Measurements from ENCODE around the gene SIRT3. TPM values are rescaled to one million over a fixed set of nuclear protein-coding genes. Genes with fewer than 3 reads are reported as not detected.
"Not testable (repeated sequence)": the region's sequence is repeated elsewhere in the genome, so short reads cannot be mapped to it uniquely, and the experiment has no call there.

The SIRT3 gene
- total and polyA plus RNA-seq, 2 donors, result 7.3 to 21.7 TPM

DNA sequence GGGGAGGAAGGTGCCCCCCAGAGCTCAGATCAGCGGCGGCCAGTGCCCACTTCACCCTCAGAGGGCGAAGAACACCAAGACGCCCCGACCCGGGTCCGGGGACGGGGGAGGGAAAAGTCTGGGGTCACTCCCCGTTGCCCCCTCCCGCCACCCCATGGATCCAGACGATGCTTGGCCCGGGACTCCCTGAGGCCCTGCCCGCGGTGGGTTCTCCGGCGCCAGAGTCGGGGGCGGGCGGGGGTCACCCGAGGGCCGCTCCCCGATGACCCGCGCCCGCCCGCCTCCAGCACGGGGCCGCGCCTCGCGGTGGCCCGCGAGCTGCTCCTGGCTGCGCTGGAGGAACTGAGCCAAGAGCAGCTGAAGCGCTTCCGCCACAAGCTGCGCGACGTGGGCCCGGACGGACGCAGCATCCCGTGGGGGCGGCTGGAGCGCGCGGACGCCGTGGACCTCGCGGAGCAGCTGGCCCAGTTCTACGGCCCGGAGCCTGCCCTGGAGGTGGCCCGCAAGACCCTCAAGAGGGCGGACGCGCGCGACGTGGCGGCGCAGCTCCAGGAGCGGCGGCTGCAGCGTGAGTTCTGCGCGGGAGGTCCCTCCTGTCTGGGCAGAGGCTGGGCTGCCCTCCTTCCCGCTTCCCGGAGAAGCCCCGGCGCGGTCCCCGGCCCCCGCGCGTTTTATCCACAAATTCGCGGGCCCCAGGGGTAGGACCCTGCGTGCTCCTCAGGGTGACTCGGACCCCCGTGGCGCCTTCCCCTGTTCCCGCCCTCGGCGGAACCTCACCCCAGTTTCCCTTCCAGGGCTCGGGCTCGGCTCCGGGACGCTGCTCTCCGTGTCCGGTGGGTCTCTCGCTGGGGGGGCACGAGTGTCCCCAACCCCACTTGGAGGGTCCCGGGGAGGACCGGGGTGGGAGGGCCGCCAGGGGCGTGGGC is 43.2 kb upstream of the SIRT3 start:
- 14% methylated on average over 97 of the region's 97 CpGs for WGBS
- no peak for DNase-seq (ENCODE audit: extremely low spot score)
- Histone ChIP-seq H3K4me1 (ENCODE audit: insufficient read depth) (no peaks in the 10 kb centered on the region), H3K4me3 (ENCODE audit: low read depth, low read length) (peak overlapping the region; percentile 28), H3K27ac (ENCODE audit: low read depth) (no peak overlapping the region), H3K36me3 (ENCODE audit: insufficient read depth) (no peaks in the 10 kb centered on the region)

DNA sequence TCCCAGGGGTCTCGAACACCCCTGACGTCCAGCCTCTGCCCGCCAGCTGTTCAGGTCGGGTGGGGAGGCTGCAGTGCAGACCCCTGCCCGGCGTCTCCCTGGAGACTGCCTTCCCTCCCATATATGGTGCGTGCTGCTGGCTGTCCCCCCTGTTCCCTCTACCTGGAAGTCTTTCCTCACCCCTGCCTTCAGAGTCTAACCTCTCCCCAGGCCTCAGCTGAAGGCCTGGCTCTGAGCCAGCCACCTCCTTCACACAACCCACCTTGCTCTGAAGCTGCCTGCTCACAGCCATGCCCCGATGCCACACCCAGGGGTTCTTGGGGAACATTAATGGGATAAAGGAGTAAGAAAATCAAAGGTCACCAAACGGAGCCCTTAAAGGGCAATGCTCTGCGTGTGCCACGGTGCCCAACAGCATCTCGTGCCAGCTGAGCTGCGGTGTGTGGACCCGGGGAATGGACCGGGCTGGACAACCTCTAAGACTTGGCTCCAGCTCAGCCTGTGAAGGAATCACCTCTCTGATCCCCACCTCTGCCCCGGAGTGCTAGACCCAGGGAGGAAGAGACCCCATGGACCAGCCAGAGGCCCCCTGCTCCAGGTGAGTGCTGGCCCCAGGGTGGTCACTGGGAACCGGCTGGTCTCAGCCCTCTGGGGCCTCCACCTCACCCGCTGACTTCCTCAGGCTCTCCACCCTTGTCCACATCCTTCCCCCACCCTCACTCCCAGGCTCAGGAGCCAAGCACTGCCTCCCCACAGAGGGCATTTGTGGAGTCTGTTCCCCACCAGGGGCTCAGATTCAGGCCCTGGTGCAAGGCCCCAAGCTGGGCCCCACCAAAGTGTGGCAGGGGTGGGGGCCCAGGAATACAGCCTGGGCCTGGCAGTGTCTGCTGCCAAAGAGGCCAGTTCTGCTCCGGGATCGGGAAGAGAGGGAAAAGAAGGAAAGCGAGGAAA is 42.1 kb upstream of the SIRT3 start, which contains the start of gene NLRP6:
TSS of gene NLRP6 (plus strand) at position 407 of the 951 bp plus-strand sequence. CDS start at position 570, 163 bp downstream.
- no peak for DNase-seq (ENCODE audit: extremely low spot score)
- H3K4me3 ChIP-seq (ENCODE audit: low read depth, low read length), result peak within 1 kb of the TSS; percentile 28
- 72% methylated on average over 21 of the region's 21 CpGs for WGBS
- H3K4me1 ChIP-seq (ENCODE audit: insufficient read depth), result no peaks in the 10 kb centered on the region
- no peak within 1 kb of the TSS for H3K27ac ChIP-seq (ENCODE audit: low read depth)
- no peaks in the 10 kb centered on the region for H3K36me3 ChIP-seq (ENCODE audit: insufficient read depth)

DNA sequence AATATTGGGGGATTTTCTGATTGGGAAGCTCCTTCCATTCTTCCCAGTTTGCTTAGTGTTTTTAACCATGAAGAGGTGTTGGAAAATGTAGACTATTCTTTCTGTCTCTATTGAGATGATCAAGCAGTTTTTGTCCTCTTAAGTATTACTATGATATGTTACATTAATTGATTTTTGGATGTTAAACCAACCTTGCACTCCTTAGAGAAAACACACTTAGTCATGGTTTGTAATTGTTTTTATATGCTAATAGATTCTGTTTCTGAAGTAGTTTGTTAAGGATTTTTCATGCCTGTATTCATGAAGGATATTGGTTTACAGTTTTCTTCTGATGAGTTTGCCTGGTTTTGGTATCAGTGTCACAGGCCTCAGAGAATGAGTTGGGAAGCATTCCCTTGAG is 40.1 kb upstream of the SIRT3 start:
- Histone ChIP-seq H3K4me1 (ENCODE audit: insufficient read depth) (no peaks in the 10 kb centered on the region), H3K36me3 (ENCODE audit: insufficient read depth) (no peaks in the 10 kb centered on the region), H3K4me3 (ENCODE audit: low read depth, low read length) (no peak overlapping the region), H3K27ac (ENCODE audit: low read depth) (no peak overlapping the region)
- no peak for DNase-seq (ENCODE audit: extremely low spot score)

DNA sequence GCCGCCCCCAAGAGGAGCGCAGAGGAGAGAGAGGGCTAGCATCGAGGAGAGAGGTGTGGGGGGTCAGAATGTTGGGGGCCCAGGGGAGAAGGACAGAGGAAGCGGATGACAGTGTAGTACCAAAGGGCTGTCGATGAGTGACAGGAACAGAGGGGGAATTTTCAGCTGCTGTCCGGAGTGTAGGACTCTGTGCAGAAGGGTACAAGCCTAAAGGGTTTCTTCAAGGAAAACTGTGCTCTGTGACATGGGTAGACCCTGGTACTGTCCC is 36.7 kb upstream of the SIRT3 start:
- WGBS, result 80% methylated on average over 6 of the region's 6 CpGs
- Histone ChIP-seq H3K4me3 (ENCODE audit: low read depth, low read length) (no peak overlapping the region), H3K4me1 (ENCODE audit: insufficient read depth) (no peaks in the 10 kb centered on the region), H3K27ac (ENCODE audit: low read depth) (no peak overlapping the region), H3K36me3 (ENCODE audit: insufficient read depth) (no peaks in the 10 kb centered on the region)
- no peak for DNase-seq (ENCODE audit: extremely low spot score)

DNA sequence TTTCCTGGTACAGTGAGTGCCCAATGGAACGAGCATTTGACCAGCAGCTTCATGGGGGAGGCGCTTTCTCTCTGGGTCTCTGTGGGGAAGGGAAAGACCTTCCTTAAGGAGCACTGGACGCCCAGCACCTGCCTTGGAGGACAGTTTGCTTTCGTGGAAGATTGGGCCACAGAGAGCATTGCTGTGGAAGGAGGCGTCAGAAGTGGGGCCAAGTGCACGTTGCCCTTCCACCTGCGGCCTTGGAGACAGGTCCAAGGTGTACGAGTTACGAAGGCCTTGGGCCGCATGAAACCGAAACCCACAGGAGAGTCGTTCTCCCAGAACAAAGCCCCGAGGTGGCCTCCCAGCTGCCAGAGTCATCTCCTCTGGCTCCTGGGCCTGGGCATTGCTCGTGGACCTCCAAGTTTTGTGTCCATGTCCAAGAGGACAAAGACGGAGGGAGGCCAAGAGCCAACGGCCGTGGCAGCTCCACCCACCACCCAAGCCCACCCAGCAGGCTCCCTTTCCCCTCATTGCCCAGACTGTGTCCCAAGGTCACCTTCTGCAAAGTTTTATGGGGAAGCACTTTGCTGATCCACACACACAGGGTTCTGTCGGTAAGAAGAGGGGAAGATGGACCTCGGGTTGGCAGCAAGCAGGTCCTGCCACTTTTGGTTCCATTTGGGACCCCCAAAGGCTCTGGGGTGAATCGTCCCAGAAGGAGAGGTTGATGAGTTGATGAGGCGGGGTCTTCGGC is 36.2 kb upstream of the SIRT3 start:
- DNase-seq (ENCODE audit: extremely low spot score), result no peak
- no peak overlapping the region for H3K27ac ChIP-seq (ENCODE audit: low read depth)
- no peak overlapping the region for H3K4me3 ChIP-seq (ENCODE audit: low read depth, low read length)
- 86% methylated on average over 22 of the region's 22 CpGs for WGBS
- H3K36me3 ChIP-seq (ENCODE audit: insufficient read depth), result no peaks in the 10 kb centered on the region
- no peaks in the 10 kb centered on the region for H3K4me1 ChIP-seq (ENCODE audit: insufficient read depth)

DNA sequence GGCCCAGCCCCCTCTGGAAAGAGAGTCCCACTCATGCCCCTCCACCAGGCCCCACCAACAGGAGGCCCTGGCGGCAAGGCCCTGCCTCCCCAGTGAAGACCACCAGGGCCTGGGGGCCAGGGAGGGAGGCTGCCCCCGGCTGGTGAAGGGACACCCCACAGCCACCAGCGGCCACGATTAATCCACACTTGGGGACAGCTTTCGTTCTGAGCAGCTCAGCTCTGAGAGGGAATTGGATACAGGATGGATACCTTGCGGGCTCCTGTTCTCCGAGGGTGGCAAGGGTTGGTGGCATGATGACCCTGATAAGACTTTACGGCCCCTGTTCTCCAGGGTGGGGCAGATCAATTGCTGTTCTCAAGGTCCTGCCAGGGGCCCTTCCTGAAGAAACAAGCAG is 35.2 kb upstream of the SIRT3 start:
- H3K36me3 ChIP-seq (ENCODE audit: insufficient read depth), result no peaks in the 10 kb centered on the region
- no peaks in the 10 kb centered on the region for H3K4me1 ChIP-seq (ENCODE audit: insufficient read depth)
- no peak overlapping the region for H3K27ac ChIP-seq (ENCODE audit: low read depth)
- WGBS, result 48% methylated on average over 8 of the region's 8 CpGs
- DNase-seq (ENCODE audit: extremely low spot score), result no peak
- H3K4me3 ChIP-seq (ENCODE audit: low read depth, low read length), result no peak overlapping the region

DNA sequence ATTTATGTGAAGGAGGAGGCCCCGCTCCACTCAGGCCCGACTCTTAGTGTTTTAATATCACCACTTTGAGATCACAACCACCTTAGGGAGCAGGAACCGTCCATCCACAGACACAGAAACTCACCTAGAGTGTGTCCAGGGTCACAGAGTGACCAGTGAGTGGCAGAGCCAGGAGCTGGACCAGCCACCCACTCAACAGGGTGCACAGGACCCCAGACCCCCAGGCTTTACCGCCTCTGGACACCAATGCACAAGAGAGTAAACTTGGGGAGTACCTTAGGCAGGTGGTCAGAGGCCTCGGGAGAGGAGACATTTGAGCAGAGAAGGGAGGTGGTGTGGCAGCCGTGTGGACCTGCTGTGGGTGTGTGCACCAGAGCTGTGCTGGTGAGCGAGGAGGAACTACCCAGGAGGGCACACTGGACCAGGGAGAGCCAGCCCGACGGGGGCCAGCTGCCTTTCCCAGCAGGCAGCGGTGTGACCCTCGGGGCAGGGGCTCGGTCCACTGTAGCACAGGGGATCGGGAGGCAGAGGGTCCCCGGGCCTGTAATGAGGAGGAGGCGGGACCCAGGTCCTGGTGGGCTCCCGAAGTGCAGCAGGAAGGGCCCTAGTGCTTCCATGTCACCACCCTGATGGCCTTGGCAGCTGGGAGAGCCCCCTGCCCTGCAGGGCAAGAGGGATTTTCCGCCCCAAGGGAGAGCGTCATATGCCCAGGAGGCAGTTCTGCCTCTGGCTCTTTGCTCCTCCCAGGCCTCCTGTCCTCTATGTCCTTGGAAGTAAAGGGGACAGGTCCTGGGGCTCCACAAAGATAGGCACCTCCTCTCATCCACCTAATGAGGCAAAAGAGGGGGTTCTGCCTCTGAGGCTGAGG is 34.5 kb upstream of the SIRT3 start:
- Histone ChIP-seq H3K4me1 (ENCODE audit: insufficient read depth) (no peaks in the 10 kb centered on the region), H3K27ac (ENCODE audit: low read depth) (no peak overlapping the region), H3K36me3 (ENCODE audit: insufficient read depth) (no peaks in the 10 kb centered on the region), H3K4me3 (ENCODE audit: low read depth, low read length) (no peak overlapping the region)
- DNase-seq (ENCODE audit: extremely low spot score), result no peak
- WGBS, result 77% methylated on average over 18 of the region's 18 CpGs

DNA sequence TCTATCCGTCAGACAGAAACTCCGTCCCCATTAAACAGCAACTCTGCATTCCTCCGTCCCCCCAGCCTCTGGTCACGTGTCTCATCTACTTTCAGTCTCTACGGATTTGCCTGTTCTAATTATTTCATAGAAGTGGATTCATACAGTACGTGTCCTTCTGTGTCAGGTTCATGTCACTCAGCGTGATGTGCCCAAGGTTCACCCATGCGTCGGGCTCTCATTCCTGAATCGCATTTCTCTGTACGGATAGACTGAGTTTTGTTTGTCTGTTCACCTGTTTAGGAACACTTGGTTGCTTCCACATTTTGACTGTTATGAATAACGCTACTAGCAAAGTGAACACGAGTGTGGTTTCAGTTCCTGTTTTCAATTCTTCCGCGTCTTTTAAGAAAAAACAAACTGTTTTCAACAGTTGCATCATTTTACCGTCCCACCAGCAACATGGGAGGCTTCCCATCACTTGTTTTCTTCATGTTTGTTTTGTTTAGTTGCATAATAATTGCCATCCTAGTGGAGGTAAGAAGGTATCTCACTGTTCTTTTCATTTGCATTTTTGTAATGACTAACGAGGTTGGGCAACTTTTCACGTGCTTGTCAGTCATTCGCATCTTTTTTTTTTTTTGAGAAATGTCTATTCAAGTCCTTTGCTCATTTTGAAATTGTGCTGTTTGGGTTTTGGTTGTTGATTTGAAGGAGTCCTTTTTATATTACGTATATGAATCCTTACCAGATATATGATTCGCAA is 33.2 kb upstream of the SIRT3 start:
- WGBS, result 46% methylated on average over 21 of the region's 21 CpGs
- no peaks in the 10 kb centered on the region for H3K4me1 ChIP-seq (ENCODE audit: insufficient read depth)
- no peaks in the 10 kb centered on the region for H3K36me3 ChIP-seq (ENCODE audit: insufficient read depth)
- H3K27ac ChIP-seq (ENCODE audit: low read depth), result peak overlapping the region; percentile 62
- DNase-seq (ENCODE audit: extremely low spot score), result no peak
- no peak overlapping the region for H3K4me3 ChIP-seq (ENCODE audit: low read depth, low read length)

DNA sequence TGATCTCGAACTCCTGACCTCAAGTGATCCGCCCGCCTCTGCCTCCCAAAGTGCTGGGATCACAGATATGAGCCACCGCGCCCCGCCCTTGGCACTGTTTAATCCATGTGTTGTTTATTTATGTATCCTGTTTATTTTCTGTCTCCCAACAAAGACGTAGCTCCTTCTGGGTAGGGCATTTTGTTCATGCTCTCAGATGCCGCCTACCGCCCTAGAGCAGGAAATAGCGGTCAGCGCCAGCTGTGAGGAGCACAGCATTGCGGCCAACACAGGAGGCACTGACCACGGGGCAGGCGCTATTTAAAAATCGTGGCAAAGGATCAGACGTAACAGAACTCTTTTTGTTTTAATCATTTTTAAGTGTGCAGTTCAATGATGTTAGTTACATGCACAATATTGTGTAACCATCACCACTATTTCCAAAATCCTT is 32.6 kb upstream of the SIRT3 start:
- 41% methylated on average over 16 of the region's 16 CpGs for WGBS
- not testable (repeated sequence) for DNase-seq (ENCODE audit: extremely low spot score); H3K36me3 ChIP-seq (ENCODE audit: insufficient read depth); H3K4me3 ChIP-seq (ENCODE audit: low read depth, low read length); H3K4me1 ChIP-seq (ENCODE audit: insufficient read depth)
- H3K27ac ChIP-seq (ENCODE audit: low read depth), result peak overlapping the region; percentile 62

DNA sequence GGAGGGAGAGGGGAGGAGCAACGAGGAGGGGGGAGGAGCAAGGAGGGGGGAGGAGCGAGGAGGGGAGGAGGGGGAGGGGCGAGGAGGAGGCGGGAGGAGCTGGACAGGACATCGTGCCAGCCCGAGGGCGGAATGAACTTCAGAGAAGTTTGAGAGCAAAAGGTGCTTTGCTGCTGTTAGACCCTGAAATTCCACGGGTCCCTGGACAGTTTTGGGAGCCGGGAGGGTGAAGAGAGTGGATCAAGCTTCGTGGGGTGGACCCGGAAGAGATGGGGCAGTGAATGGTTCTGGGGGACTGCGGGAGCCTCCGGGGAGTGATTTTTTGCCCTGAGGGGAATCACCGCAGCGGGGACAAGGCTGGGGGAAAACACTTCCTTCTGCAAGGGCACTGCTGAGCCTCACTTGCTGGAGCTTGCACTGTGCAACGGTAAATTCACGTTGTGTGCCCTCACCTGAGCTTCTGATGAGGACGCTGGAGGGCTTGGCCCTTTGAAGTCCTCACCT is 31.4 kb upstream of the SIRT3 start:
- Histone ChIP-seq H3K36me3 (ENCODE audit: insufficient read depth) (no peaks in the 10 kb centered on the region), H3K27ac (ENCODE audit: low read depth) (no peak overlapping the region), H3K4me3 (ENCODE audit: low read depth, low read length) (peak overlapping the region; percentile 19), H3K4me1 (ENCODE audit: insufficient read depth) (no peaks in the 10 kb centered on the region)
- no peak for DNase-seq (ENCODE audit: extremely low spot score)
- WGBS, result 65% methylated on average over 17 of the region's 18 CpGs

DNA sequence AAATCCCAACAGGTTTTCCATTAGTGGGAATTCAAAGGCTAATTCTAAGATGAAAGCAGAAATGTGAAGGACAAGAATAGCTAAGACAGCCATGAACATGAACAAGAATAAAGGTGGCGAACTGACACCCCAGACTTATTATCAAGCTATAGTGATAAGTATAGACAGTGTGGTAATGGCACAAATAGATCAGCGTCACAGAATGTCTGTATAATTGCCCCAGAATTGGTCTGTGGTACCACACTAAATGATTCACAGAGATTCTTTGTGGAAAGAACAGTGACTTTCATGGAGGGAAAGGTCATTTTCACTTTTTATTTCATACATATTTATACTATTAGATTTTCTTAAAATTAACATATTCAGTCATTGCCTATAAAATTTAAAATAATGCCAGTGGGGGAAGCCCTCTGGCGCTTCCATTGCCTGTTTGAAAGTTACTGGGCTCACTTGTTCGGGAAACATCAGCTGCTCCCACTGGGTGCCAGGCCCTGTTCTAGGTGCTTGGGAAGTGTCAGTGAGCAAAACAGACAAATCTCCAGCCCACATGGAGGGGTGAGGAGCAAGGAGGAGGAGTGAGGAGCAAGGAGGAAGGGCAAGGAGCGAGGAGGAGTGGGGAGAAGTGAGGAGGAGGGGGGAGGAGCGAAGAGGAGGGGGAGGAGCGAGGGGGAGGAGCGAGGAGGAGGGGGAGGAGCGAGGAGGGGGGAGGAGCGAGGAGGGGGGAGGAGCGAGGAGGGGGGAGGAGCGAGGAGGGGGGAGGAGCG is 30.7 kb upstream of the SIRT3 start:
- DNase-seq (ENCODE audit: extremely low spot score), result no peak
- WGBS, result 87% methylated on average over 5 of the region's 13 CpGs
- H3K4me1 ChIP-seq (ENCODE audit: insufficient read depth), result no peaks in the 10 kb centered on the region
- H3K27ac ChIP-seq (ENCODE audit: low read depth), result no peak overlapping the region
- H3K4me3 ChIP-seq (ENCODE audit: low read depth, low read length), result no peak overlapping the region
- H3K36me3 ChIP-seq (ENCODE audit: insufficient read depth), result no peaks in the 10 kb centered on the region

Measured in urinary bladder (tissue), 4 donors.